22Rv1 (cell line): Measurements from ENCODE around the gene ORC4.

Experiments
- H3K27ac ChIP-seq: fragments of 450-650 bp; 2 replicates; pipeline ENCODE4 v1.5.1; 2017
- CTCF ChIP-seq: fragments of 450-650 bp; IDR thresholded peaks from 2 replicates; pipeline ENCODE4 v1.5.1; 2017; ENCODE audit warnings: mild to moderate bottlenecking
- ZFX ChIP-seq: fragments of 450-650 bp; IDR thresholded peaks from 2 replicates; pipeline ENCODE4 v1.6.1; 2017; ENCODE audit warnings: antibody characterized with exemption, borderline replicate concordance

Gene ORC4

GRCh38 chr2:147910990-147911473, 109.5 kb downstream of the ORC4 start:
- no peak overlapping the region for H3K27ac ChIP-seq
- TF ChIP-seq ZFX (no peak), CTCF (peak; percentile 57)

- TF ChIP-seq ZFX (no peak), CTCF (no peak)
- no peak overlapping the region for H3K27ac ChIP-seq
Measured at GRCh38 chr2:147909178-147909577, 111.4 kb downstream of the ORC4 start.

GRCh38 chr2:147904051-147904450, 116.5 kb downstream of the ORC4 start:
- no peak overlapping the region for H3K27ac ChIP-seq
- no peak for TF ChIP-seq CTCF
- no peak for TF ChIP-seq ZFX

- TF ChIP-seq CTCF, result no peak
- no peak for TF ChIP-seq ZFX
- H3K27ac ChIP-seq, result no peak overlapping the region
Measured at GRCh38 chr2:147888680-147889079, 131.9 kb downstream of the ORC4 start.

- no peak for TF ChIP-seq CTCF
- no peak for TF ChIP-seq ZFX
- no peak overlapping the region for H3K27ac ChIP-seq
Measured at GRCh38 chr2:147886136-147886535, 134.4 kb downstream of the ORC4 start.

GRCh38 chr2:147884830-147885229, 135.7 kb downstream of the ORC4 start:
- TF ChIP-seq ZFX (no peak), CTCF (no peak)
- H3K27ac ChIP-seq, result no peak overlapping the region

GRCh38 chr2:147882631-147883030, 137.9 kb downstream of the ORC4 start:
- no peak overlapping the region for H3K27ac ChIP-seq
- TF ChIP-seq ZFX, result no peak
- no peak for TF ChIP-seq CTCF
